ENCODE measurements around the gene GRAP2.

Gene GRAP2

DNA sequence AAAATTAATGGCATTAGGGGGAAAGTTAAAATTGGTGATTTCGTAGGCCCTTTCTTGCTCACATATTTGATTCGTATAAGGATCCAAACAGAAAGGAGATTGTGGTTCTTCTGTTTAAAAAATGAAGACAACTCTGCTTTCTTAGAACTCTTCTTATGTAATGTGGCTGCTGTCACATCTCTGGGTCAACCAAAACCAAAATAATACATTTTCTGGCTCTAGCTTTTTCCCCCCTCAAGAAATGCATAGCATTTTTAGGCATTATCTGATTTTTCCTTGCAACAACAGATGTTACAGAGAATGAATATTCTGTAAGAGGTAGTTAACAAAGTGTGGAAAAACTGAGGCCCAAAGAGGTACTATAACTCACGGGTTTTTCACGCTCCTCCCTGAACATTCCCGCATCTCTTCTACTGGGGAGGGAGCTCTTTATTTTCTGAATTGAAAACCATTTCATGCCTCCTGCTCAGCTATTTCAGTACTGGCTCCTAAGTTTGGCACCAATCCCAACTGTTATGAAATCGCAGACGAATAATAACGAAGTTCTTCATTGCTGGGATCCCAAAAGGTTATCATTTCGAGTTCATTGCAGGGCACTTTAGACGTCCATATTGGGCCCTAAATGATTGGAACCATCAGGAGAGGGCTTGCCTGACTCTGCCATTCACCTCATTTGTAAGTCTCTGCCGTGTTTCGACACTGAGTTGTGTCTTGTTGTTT is 17.1 kb downstream of the GRAP2 start:
- H3K79me2 ChIP-seq (ENCODE audit: control insufficient read depth, low read length): no peaks in the 10 kb centered on the region

DNA sequence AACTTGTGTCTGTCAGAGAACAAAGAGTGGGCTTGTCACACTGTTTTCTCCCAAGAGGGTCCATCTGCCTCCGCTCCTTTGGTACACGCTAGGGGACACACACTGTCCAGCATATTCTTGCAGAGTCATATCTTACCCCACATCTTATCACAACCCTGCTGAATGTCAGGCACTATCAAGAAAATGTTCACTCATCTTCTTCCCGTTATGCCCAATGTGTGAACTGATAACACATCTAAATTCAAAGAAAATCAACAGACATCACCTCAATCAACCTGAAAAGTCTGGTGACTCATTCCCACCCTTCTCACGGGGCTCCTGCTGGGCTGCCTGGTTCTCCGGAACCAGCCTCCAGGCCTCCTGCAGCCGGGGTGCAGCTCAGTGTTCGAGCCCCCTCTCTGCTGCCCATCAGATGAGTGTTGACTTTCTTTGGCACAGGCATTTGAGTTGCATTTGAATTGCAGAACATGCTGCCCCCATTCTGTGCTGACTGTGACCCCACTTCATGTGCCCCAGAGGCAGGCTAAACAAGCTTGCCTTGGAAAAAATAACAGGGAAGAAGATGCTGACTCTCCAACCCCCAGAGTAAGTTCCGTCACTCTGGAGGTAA is 19.4 kb downstream of the GRAP2 start:
- Histone ChIP-seq H3K79me2 (ENCODE audit: control insufficient read depth, low read length) (no peaks in the 10 kb centered on the region), H4K20me1 (ENCODE audit: control insufficient read depth, insufficient read depth, low read depth, low read length) (no peaks in the 10 kb centered on the region), H3K36me3 (ENCODE audit: control insufficient read depth, low read length) (no peaks in the 10 kb centered on the region), H3K4me2 (ENCODE audit: low read length) (no peak overlapping the region), H3F3A (ENCODE audit: control insufficient read depth, insufficient read depth) (no peaks in the 10 kb centered on the region), H3K27me3 (ENCODE audit: control insufficient read depth, low read length) (peaks cover 42% of the 10 kb centered on the region), H3K9me2 (replicated peaks; ENCODE audit: control insufficient read depth, low read length) (no peaks in the 10 kb centered on the region), H3K4me1 (ENCODE audit: control insufficient read depth, low read length) (no peaks in the 10 kb centered on the region), H3K9me3 (ENCODE audit: control insufficient read depth, insufficient read depth, low read length) (no peaks in the 10 kb centered on the region), H3K4me3 (ENCODE audit: low read length) (no peak overlapping the region), H3K27ac (ENCODE audit: low read depth, low read length) (no peak overlapping the region)
- TF ChIP-seq EZH2phosphoT487 (IDR thresholded peaks at IDR 0.05; ENCODE audit: borderline replicate concordance, low read length): no peak
- TF ChIP-seq, protein P1, sequence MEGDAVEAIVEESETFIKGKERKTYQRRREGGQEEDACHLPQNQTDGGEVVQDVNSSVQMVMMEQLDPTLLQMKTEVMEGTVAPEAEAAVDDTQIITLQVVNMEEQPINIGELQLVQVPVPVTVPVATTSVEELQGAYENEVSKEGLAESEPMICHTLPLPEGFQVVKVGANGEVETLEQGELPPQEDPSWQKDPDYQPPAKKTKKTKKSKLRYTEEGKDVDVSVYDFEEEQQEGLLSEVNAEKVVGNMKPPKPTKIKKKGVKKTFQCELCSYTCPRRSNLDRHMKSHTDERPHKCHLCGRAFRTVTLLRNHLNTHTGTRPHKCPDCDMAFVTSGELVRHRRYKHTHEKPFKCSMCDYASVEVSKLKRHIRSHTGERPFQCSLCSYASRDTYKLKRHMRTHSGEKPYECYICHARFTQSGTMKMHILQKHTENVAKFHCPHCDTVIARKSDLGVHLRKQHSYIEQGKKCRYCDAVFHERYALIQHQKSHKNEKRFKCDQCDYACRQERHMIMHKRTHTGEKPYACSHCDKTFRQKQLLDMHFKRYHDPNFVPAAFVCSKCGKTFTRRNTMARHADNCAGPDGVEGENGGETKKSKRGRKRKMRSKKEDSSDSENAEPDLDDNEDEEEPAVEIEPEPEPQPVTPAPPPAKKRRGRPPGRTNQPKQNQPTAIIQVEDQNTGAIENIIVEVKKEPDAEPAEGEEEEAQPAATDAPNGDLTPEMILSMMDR (IDR thresholded peaks at IDR 0.05; ENCODE audit: low read depth, low read length, poor library complexity, severe bottlenecking): no peak

More for the DNA sequence above, 17.1 kb downstream of the GRAP2 start:
- H4K20me1 ChIP-seq (ENCODE audit: control insufficient read depth, insufficient read depth, low read depth, low read length): no peaks in the 10 kb centered on the region
- no peak overlapping the region for H3K4me2 ChIP-seq (ENCODE audit: low read length)
- H3K4me3 ChIP-seq (ENCODE audit: low read length): no peak overlapping the region
- H3K9me3 ChIP-seq (ENCODE audit: control insufficient read depth, insufficient read depth, low read length): no peaks in the 10 kb centered on the region
- H3K36me3 ChIP-seq (ENCODE audit: control insufficient read depth, low read length): no peaks in the 10 kb centered on the region
- H3F3A ChIP-seq (ENCODE audit: control insufficient read depth, insufficient read depth): no peaks in the 10 kb centered on the region
- H3K27ac ChIP-seq (ENCODE audit: low read depth, low read length): no peak overlapping the region
- H3K9me2 ChIP-seq (replicated peaks; ENCODE audit: control insufficient read depth, low read length): no peaks in the 10 kb centered on the region
- H3K27me3 ChIP-seq (ENCODE audit: control insufficient read depth, low read length): peaks cover 38% of the 10 kb centered on the region
- TF ChIP-seq, protein P1 (IDR thresholded peaks at IDR 0.05; ENCODE audit: low read depth, low read length, poor library complexity, severe bottlenecking): no peak
- no peak for TF ChIP-seq EZH2phosphoT487 (IDR thresholded peaks at IDR 0.05; ENCODE audit: borderline replicate concordance, low read length)
- H3K4me1 ChIP-seq (ENCODE audit: control insufficient read depth, low read length): no peaks in the 10 kb centered on the region

DNA sequence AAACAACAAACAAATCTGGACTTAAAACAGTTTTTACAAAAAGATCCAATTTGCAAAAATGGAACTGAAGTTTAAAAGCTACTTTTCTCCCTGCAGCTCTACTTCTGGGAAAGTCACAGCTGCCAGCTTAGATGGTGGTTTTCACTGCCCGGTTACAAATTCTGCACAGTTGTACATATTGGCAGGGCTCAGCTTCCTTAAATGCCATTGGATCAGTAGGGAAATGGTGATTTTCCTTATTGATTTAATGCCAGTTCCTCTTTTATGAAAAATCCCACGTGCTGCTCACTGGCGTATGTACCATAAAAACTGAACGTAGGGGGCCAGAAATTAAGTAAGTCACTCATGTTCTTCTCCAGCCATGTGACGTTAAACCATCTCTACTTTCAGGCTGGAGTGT is 22.8 kb downstream of the GRAP2 start:
- no peaks in the 10 kb centered on the region for H3F3A ChIP-seq (ENCODE audit: control insufficient read depth, insufficient read depth)
- H3K9me3 ChIP-seq (ENCODE audit: control insufficient read depth, insufficient read depth, low read length): no peaks in the 10 kb centered on the region
- H3K36me3 ChIP-seq (ENCODE audit: control insufficient read depth, low read length): no peaks in the 10 kb centered on the region
- H4K20me1 ChIP-seq (ENCODE audit: control insufficient read depth, insufficient read depth, low read depth, low read length): no peaks in the 10 kb centered on the region
- H3K4me2 ChIP-seq (ENCODE audit: low read length): no peak overlapping the region
- TF ChIP-seq, protein P1 (IDR thresholded peaks at IDR 0.05; ENCODE audit: low read depth, low read length, poor library complexity, severe bottlenecking): no peak
- TF ChIP-seq EZH2phosphoT487 (IDR thresholded peaks at IDR 0.05; ENCODE audit: borderline replicate concordance, low read length): no peak
- H3K27ac ChIP-seq (ENCODE audit: low read depth, low read length): no peak overlapping the region
- no peaks in the 10 kb centered on the region for H3K4me1 ChIP-seq (ENCODE audit: control insufficient read depth, low read length)
- no peaks in the 10 kb centered on the region for H3K79me2 ChIP-seq (ENCODE audit: control insufficient read depth, low read length)
- H3K27me3 ChIP-seq (ENCODE audit: control insufficient read depth, low read length): peaks cover 41% of the 10 kb centered on the region
- no peak overlapping the region for H3K4me3 ChIP-seq (ENCODE audit: low read length)
- H3K9me2 ChIP-seq (replicated peaks; ENCODE audit: control insufficient read depth, low read length): no peaks in the 10 kb centered on the region
